D721Med (cell line): ENCODE results near the gene ALDOC.

ENCODE experiments used
- DNase-seq: peaks from one replicate; pipeline ENCODE4 v3.0.0; 2011; ENCODE audit warnings: low spot score; ENCODE audit not compliant: insufficient read length
- FAIRE-seq: peaks from 2 replicates; lab custom pipeline; 2011; peaks lifted over from hg19 to GRCh38; lab: Jason Lieb, UNC
- CTCF ChIP-seq: IDR thresholded peaks from 2 replicates; pipeline ENCODE4 v1.5.1; 2012; ENCODE audit warnings: mild to moderate bottlenecking, control low read depth; ENCODE audit not compliant: insufficient read depth; ENCODE audit errors: missing control alignments

ALDOC gene

DNA sequence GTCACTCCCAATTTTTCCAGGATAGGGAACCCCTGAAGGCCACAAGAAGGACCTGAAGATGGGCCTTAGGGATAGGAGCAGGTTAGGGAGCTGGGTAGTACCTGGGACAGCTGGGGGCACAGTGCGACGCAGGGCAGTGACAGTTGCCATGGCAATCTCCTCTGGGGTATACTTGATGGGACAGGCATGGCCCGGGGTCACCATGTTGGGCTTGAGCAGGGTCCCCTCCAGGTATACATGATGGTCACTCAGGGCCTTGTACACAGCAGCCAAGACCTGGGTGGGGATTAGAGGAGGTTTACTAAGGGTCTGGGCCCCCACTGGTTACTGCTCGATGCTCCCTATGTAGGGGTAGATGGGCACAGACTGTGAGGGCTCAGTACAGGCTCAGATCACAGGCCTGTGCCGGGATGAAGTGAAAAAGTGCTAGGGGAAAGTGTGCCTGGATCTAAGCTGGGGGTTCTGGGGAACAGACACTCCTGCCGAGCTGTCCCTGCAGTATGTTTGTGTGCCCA, 2.7 kb downstream of the ALDOC start:
- no peak for TF ChIP-seq CTCF
- DNase-seq = no peak
- FAIRE-seq = no peak

GRCh38 chr17:28573521-28573920, 3.2 kb downstream of the ALDOC start:
- no peak for TF ChIP-seq CTCF
- no peak for DNase-seq
- FAIRE-seq = no peak

- no peak for DNase-seq
- FAIRE-seq = no peak
- TF ChIP-seq CTCF = no peak
These were observed 3.7 kb downstream of the ALDOC start for GRCh38 chr17:28573040-28573380.

DNA sequence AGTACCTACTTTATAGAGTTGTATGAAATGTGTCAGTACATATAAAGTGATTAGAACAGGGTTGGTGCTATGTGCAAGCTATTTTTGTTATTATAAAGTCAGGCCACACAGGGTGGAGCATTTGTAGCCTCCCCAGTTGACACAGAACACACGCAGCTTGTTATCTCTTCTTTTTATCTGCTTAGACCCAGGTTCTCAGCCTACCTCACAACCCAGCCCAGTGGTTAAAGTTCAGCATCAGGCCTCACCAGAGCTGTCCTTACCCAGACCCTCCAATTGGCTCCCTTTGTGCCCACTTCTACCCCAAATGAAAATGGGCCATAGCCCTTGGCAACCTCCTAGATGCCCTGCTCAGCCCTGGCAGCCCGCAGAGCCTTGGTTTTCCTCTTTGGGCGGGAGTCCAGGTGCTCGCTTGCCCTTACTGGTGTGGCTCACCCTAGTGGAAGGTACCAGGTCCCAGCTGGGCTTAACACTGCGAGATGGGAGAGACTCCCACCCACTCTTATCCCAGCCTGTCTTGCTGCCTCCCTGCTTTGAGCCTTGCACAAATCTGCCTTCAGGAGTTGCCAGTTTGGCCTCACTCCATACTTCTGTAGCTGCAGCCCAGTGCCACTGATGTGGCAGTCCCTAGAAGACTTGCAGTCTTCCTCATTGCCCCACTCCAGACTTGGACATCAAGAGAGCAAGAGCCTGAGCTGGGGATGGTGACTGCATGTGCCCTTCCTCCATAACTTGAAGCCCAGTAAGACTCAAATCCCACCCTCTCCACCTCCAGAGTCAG, 4.2 kb downstream of the ALDOC start:
- FAIRE-seq (no peak), DNase-seq (no peak)
- no peak for TF ChIP-seq CTCF

GRCh38 chr17:28571361-28572122, 5.2 kb downstream of the ALDOC start, which contains the start of gene PIGS:
Gene PIGS, minus strand, starts transcription at chr17:28571524. Its CDS starts 28 bp downstream, at chr17:28571496.
- DNase-seq = peak; percentile 97
- no peak for TF ChIP-seq CTCF
- no peak for FAIRE-seq

GRCh38 chr17:28570716-28571360, 5.9 kb downstream of the ALDOC start:
- FAIRE-seq (no peak), DNase-seq (no peak)
- no peak for TF ChIP-seq CTCF
